ENCODE results near the gene MOB3B. TPM values are rescaled to one million over a fixed set of nuclear protein-coding genes. Genes with fewer than 3 reads are reported as not detected.

MOB3B gene
- total RNA-seq, 2 experiments from 2014 or later, result 0.25 to 0.30 TPM

DNA sequence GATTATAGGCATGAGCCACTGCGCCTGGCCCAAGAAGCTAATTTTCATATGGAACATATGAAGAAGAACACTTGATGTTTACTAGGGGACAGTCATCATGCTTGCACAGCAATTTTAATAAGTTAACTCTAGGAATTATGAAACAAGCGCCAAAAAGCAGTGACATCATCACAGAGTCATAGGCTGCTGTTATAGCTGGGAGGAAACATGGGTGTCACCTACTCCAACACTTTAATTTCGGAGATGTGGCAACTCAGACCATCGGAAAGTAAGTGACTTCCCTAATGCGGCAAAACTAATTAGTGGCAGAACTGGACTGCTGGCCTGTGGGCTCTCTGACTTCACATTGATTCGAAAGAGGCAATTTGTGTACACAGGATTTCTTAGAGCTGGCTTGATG lies 194.5 kb downstream of the MOB3B start:
- ATAC-seq (ENCODE audit: poor library complexity) (no peak), DNase-seq (peak in 2 of 14 experiments; percentile 52 to 67)
- POLR2A ChIA-PET, result no interaction called here
- H3K4me1 Mint-ChIP-seq (ENCODE audit: low read depth), result no peaks in the 10 kb centered on the region
- no peaks in the 10 kb centered on the region for H3K27me3 ChIP-seq (ENCODE audit: control insufficient read depth in 1 of 2, insufficient read depth in 2 of 2, low read length in 2 of 2)
- H3K27me3 Mint-ChIP-seq, result no peaks in the 10 kb centered on the region
- H3K36me3 ChIP-seq (ENCODE audit: insufficient read depth, low read length), result no peaks in the 10 kb centered on the region
- no peak overlapping the region for H3K4me3 Mint-ChIP-seq
- peaks cover 2% of the 10 kb centered on the region for H3K4me1 ChIP-seq (ENCODE audit: insufficient read depth, low read length)
- H3K27ac Mint-ChIP-seq, result no peak overlapping the region
- H3K9me3 Mint-ChIP-seq, result no peaks in the 10 kb centered on the region
- no peaks in the 10 kb centered on the region for H3K9me3 ChIP-seq (ENCODE audit: control insufficient read depth in 1 of 2, insufficient read depth in 1 of 2, low read length in 2 of 2)
- CTCF ChIA-PET, result no interaction called here
- H3K36me3 Mint-ChIP-seq (ENCODE audit: low read depth), result no peaks in the 10 kb centered on the region
- no peak overlapping the region for H3K4me3 ChIP-seq (ENCODE audit: low read length)
- TF ChIP-seq, protein P1, sequence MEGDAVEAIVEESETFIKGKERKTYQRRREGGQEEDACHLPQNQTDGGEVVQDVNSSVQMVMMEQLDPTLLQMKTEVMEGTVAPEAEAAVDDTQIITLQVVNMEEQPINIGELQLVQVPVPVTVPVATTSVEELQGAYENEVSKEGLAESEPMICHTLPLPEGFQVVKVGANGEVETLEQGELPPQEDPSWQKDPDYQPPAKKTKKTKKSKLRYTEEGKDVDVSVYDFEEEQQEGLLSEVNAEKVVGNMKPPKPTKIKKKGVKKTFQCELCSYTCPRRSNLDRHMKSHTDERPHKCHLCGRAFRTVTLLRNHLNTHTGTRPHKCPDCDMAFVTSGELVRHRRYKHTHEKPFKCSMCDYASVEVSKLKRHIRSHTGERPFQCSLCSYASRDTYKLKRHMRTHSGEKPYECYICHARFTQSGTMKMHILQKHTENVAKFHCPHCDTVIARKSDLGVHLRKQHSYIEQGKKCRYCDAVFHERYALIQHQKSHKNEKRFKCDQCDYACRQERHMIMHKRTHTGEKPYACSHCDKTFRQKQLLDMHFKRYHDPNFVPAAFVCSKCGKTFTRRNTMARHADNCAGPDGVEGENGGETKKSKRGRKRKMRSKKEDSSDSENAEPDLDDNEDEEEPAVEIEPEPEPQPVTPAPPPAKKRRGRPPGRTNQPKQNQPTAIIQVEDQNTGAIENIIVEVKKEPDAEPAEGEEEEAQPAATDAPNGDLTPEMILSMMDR (IDR thresholded peaks at IDR 0.05), result no peak
- intact Hi-C loops (cut with DNase I, micrococcal nuclease), result loop anchor here in 1 of 2 experiments (5.0 kb wide), 1 partner anchor 212 kb away; no protein-coding TSS in a partner anchor
- no peak overlapping the region for H3K27ac ChIP-seq (ENCODE audit: low read depth in 1 of 2, low read length in 2 of 2)

DNA sequence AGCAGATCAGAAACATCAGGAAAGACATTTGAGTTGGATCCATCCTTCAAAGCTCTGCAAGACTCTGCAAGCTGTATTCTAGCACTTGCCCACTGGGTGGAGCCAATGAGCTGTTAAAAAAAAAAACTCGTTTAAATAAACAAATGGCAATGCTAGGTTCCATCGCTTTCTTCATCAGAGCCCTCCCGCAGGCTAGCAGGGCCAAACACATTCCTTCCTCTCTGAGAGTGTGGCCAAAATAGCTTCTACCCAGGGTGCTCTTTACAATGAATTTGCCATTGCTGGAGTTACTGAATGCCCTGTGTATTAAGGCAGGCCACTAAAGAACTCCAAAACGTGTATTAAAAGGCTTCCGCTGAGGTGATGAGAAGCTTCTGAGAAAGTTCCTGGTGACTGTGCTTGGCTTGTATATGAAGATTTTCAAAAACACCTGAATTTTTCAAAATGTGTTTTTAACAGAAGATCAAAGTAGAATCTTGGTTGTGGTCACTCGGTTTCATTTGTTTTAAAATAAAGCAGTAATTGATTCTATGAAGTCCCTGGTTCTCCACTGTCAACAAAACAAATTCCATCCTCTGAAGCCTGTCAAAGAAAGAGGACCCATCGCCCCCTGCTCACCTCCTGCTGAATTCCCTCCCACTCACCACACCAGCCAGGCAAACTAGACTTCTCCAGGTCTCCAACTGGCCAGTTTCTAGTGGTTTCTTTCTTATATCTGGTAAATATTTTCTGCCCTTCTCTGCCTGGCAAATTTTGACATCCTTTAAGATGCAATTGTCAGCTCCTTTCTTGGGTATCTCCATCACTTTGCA lies 196.2 kb downstream of the MOB3B start:
- POLR2A ChIA-PET, result interaction anchor here (1.0 kb wide), 1 partner anchor 196 kb away, joined by 4 read pairs; the partner anchor contains the start of gene MOB3B
- no peaks in the 10 kb centered on the region for H3K9me3 Mint-ChIP-seq

DNA sequence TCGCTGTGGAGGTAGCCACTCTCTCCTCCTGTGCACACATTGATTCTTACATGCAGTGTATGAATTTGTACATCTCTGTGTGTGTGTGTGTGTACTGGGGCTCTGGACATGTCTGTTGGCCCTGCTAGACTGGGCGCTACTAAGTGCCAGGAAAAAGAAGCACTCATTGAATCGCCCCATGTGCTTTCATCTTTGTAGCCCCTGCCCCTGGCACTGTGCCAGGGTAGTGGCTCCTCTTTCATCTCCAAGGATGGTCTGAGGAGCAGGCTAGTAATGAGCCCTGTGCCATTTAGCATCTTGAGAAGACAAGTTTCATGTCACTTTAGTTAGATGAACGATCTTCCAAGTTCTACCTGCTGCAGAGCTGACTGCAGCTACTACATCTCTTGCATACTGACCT lies 198.2 kb downstream of the MOB3B start:
- no peak for ATAC-seq (ENCODE audit: poor library complexity)
- Histone ChIP-seq H3K27ac (ENCODE audit: low read depth in 1 of 2, low read length in 2 of 2) (no peak overlapping the region), H3K27me3 (ENCODE audit: control insufficient read depth in 1 of 2, insufficient read depth in 2 of 2, low read length in 2 of 2) (no peaks in the 10 kb centered on the region), H3K9me3 (ENCODE audit: control insufficient read depth in 1 of 2, insufficient read depth in 1 of 2, low read length in 2 of 2) (no peaks in the 10 kb centered on the region), H3K4me1 (ENCODE audit: insufficient read depth, low read length) (peaks cover 2% of the 10 kb centered on the region), H3K4me3 (ENCODE audit: low read length) (no peak overlapping the region), H3K36me3 (ENCODE audit: insufficient read depth, low read length) (no peaks in the 10 kb centered on the region)
- H3K9me3 Mint-ChIP-seq, result no peaks in the 10 kb centered on the region
- intact Hi-C loops (cut with DNase I, micrococcal nuclease), result loop anchor here (5.0 kb wide), 2 partner anchors 216 to 276 kb away; no protein-coding TSS in a partner anchor
- no peak overlapping the region for H3K27ac Mint-ChIP-seq
- ChIA-PET CTCF (no interaction called here), POLR2A (no interaction called here)
- no peak for DNase-seq
- no peak overlapping the region for H3K4me3 Mint-ChIP-seq
- H3K27me3 Mint-ChIP-seq, result peaks cover 11% of the 10 kb centered on the region
- no peaks in the 10 kb centered on the region for H3K4me1 Mint-ChIP-seq (ENCODE audit: low read depth)
- H3K36me3 Mint-ChIP-seq (ENCODE audit: low read depth), result no peaks in the 10 kb centered on the region
- TF ChIP-seq, protein P1 (IDR thresholded peaks at IDR 0.05), result no peak

More for the DNA sequence above, 196.2 kb downstream of the MOB3B start:
- DNase-seq (peak in 12 of 14 experiments; percentile 5 to 73 (median 28)), ATAC-seq (ENCODE audit: poor library complexity) (peak; percentile 57)
- peaks cover 2% of the 10 kb centered on the region for H3K4me1 ChIP-seq (ENCODE audit: insufficient read depth, low read length)
- no peaks in the 10 kb centered on the region for H3K36me3 ChIP-seq (ENCODE audit: insufficient read depth, low read length)
- Mint-ChIP-seq H3K36me3 (ENCODE audit: low read depth) (no peaks in the 10 kb centered on the region), H3K4me3 (no peak overlapping the region), H3K4me1 (ENCODE audit: low read depth) (no peaks in the 10 kb centered on the region), H3K27me3 (no peaks in the 10 kb centered on the region), H3K27ac (no peak overlapping the region)
- H3K27ac ChIP-seq (ENCODE audit: low read depth in 1 of 2, low read length in 2 of 2), result no peak overlapping the region
- no peaks in the 10 kb centered on the region for H3K27me3 ChIP-seq (ENCODE audit: control insufficient read depth in 1 of 2, insufficient read depth in 2 of 2, low read length in 2 of 2)
- CTCF ChIA-PET, result interaction anchor here (0.6 to 1.1 kb wide), 4 partner anchors 26 to 555 kb away, joined by 3 to 5 read pairs (median 4); partner anchors contain the start of gene MOB3B
- intact Hi-C loops (cut with DNase I, micrococcal nuclease), result loop anchor here (1.0 to 5.0 kb wide), 4 partner anchors 195 to 274 kb away; partner anchors contain the start of gene MOB3B (in 1 of the 2)
- no peaks in the 10 kb centered on the region for H3K9me3 ChIP-seq (ENCODE audit: control insufficient read depth in 1 of 2, insufficient read depth in 1 of 2, low read length in 2 of 2)
- no peak overlapping the region for H3K4me3 ChIP-seq (ENCODE audit: low read length)
- TF ChIP-seq, protein P1 (IDR thresholded peaks at IDR 0.05), result peak; percentile 92
